G401 (cell line): ENCODE measurements around the gene GFRA1. TPM values are rescaled to one million over a fixed set of nuclear protein-coding genes. Genes with fewer than 3 reads are reported as not detected.

Experiments
- DNase-seq: peaks from one replicate; pipeline ENCODE4 v3.0.0-alpha.2; 2015; ENCODE audit warnings: low spot score
- in situ Hi-C: cut with HindIII; loops from 2 replicates; pipeline ENCODE4 v1.10.0; 2016; ENCODE audit warnings: low sequenced_read_pairs, mixed read lengths
- total RNA-seq: library from RNA; depleted of rRNA; stranded (reverse); fragments of >200 nt; shearing (Covaris generic); gene quantifications from 2 replicates; pipeline ENCODE4 v1.2.3, GENCODE V29; 2014; rRNA removed

Gene GFRA1, protein sequence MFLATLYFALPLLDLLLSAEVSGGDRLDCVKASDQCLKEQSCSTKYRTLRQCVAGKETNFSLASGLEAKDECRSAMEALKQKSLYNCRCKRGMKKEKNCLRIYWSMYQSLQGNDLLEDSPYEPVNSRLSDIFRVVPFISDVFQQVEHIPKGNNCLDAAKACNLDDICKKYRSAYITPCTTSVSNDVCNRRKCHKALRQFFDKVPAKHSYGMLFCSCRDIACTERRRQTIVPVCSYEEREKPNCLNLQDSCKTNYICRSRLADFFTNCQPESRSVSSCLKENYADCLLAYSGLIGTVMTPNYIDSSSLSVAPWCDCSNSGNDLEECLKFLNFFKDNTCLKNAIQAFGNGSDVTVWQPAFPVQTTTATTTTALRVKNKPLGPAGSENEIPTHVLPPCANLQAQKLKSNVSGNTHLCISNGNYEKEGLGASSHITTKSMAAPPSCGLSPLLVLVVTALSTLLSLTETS
- total RNA-seq = 0.37 and 1.1 TPM in 2 replicates

GRCh38 chr10:116272440-116273283 is at the start of gene GFRA1:
Gene GFRA1, minus strand, starts transcription at chr10:116273206. Its CDS starts 1,177 bp downstream, at chr10:116272029.
- in situ Hi-C loops = no loop called here
- no peak for DNase-seq

GRCh38 chr10:116316503-116316902 is 43.5 kb upstream of the GFRA1 start:
- no peak for DNase-seq
- in situ Hi-C loops = no loop called here

DNA sequence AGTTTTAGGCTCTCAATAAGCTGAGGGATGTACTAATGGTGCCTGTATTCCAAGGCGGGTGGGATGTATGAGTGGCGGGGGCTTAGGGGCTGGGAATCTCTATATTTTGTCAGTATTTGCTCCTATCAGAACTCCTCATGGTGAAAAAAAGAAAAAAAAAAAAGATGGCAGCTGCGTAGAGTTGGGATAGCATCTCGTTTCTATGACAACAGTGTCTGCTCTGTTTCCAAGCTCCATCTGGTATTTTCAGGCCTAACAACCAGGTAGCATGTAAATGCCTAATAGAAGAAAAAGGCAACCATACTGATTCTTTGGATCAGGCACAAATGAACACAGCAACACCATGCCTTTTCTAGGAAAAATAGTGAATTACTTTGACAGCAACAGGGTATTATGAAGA is 39.5 kb upstream of the GFRA1 start:
- in situ Hi-C loops = no loop called here
- peak; percentile 4 for DNase-seq

DNA sequence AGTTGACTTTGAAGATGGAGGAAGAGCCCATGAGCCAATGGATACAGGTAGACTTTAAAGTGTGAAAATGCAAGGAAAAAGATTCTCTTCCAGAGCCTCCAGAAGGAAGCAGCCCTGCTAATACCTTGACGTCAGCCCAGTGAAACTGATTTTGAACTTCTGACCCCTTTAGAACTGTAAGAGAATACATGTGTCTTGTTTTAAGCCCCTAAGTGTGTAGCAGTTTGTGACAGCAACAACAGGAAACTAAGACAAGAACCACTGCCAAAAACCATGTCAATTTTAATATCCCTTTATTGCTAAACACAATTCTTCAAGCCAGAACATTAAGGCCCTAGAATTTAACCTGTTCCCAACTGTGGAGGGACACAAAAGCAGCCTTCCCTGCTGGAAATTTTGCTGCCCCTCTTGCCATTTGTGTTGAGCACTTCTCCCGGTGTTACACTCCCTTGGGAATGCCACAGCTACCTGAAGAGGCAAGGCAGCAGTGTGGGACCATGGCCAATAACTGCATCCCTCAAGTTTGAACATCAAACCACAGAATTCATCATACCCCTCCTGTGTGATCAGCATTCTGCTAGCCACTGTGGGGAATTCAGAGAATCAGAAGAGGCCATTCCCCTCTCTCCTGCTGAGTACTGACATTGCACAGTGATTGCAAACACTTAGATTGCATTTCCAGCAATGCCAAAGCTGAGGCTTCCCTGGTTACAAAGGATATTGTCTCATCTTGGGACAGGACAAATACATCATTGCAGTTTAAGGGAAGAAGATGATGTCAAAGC is 38.9 kb upstream of the GFRA1 start:
- no peak for DNase-seq
- in situ Hi-C loops = no loop called here

GRCh38 chr10:116311016-116311415 is 38.0 kb upstream of the GFRA1 start:
- in situ Hi-C loops = no loop called here
- DNase-seq = no peak

GRCh38 chr10:116307455-116307854 is 34.4 kb upstream of the GFRA1 start:
- no peak for DNase-seq
- in situ Hi-C loops = no loop called here

DNA sequence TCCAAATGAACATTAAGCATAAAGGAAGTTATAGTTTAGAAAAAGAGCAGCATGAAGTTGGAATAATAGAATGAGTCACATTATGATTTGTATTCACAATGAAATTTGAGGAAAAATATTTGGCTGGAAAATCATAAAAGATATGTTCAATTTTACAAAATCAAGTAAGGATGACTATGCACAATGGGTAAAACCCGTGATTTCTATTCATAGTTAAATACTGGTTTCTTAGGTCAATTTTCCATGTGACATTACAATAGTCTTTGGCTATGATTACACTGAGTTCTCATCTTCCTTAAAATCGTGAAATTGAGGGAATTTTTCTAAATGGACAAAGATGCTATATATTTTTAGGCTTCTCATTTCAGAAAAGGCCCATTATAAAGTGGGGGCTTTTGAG is 33.8 kb upstream of the GFRA1 start:
- DNase-seq = no peak
- in situ Hi-C loops = no loop called here

GRCh38 chr10:116304923-116305322 is 31.9 kb upstream of the GFRA1 start:
- DNase-seq = no peak
- in situ Hi-C loops = no loop called here

DNA sequence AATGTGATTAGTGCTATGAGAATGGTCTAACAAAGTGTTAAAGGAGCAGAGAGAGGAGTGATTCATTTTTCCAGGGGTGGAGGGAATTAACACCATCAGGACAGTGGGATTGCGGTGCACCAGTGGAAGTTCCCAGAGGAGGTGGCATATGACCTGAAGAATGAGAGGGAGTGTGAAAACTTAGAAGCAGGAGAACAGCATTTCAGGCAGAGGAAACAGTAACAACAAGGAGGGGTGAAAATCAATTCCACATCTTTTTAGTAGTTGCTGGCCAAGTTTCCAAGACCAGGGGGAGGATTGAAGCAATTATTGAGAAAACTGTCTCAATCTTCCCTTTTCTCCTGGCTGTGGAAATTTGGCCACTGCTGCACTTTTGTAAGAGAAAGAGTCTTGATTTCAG is 27.5 kb upstream of the GFRA1 start:
- DNase-seq = no peak
- in situ Hi-C loops = no loop called here

GRCh38 chr10:116298586-116298985 is 25.6 kb upstream of the GFRA1 start:
- in situ Hi-C loops = no loop called here
- no peak for DNase-seq

- no peak for DNase-seq
- in situ Hi-C loops = no loop called here
Measured at GRCh38 chr10:116296291-116296721, 23.3 kb upstream of the GFRA1 start.

- DNase-seq = no peak
- in situ Hi-C loops = no loop called here
Measured at GRCh38 chr10:116292493-116292892, 19.5 kb upstream of the GFRA1 start.

DNA sequence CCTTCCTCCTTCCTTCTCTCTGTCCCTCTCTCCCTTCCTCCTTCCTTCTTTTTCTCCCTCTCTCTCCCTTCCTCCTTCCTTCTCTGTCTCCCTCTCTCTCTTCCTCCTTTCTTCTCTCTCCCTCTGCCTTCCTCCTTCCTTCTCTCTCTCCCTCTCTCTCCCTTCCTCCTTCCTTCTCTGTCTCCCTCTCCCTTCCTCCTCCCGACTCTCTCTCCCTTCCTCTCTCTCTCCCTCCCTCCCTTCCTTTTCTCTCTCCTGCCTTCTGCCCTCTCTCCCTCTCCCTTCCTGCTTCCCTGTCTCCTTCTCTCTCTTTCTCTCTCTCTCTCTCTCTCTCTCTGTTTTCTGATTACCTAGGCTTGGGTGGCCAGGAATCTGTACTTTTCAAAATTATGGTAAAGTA is 16.6 kb upstream of the GFRA1 start:
- DNase-seq = no peak
- in situ Hi-C loops = no loop called here

- DNase-seq = peak; percentile 54
- in situ Hi-C loops = no loop called here
Measured at GRCh38 chr10:116287906-116288501, 15.0 kb upstream of the GFRA1 start.

GRCh38 chr10:116286626-116287200 is 13.7 kb upstream of the GFRA1 start:
- in situ Hi-C loops = no loop called here
- DNase-seq = no peak

DNA sequence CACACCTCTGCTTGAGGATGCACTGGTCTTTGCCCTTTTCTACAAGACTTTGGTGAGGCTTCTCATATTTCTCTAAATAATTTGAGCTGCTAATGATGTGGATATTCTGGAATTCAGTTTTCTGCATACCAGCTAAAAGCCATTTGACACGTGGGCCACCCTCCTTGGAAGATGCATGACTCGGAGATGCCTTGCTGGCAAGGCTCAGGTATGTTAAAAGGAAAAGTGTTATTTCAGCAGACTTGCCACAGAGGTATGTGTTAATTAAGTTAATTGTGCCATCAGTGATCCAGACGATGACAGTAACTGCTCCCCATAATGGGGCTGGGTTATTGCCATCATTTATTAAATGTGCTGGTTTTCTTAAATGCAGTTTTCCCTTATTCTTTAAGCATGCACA is 8.8 kb upstream of the GFRA1 start:
- in situ Hi-C loops = no loop called here
- no peak for DNase-seq

GRCh38 chr10:116278846-116279245 is 5.8 kb upstream of the GFRA1 start:
- no peak for DNase-seq
- in situ Hi-C loops = no loop called here

DNA sequence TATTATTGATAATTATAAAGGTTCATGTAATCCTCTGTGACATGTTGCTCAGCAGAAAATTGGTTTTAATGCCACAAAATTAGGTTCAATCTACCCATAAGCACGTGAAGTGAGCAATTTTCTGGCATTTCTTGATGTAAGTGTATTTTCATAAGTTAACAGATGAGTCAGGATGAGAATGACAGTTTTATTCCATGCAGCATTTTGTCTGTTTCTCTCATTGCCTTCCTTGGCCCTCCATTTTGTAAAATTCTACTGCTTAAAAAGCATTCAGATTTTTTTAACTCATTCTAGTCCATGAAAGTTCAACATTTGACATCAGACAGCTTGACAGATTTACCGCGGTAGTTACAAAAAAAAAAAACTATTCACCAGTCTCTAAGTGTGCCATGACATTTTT is 4.0 kb upstream of the GFRA1 start:
- DNase-seq = no peak
- in situ Hi-C loops = no loop called here
